ENCODE measurements around the gene SLC43A3. TPM values are rescaled to one million over a fixed set of nuclear protein-coding genes. Genes with fewer than 3 reads are reported as not detected.
"Not testable (repeated sequence)": the region's sequence is repeated elsewhere in the genome, so short reads cannot be mapped to it uniquely, and the experiment has no call there.

SLC43A3 gene
- polyA plus RNA-seq, 3 donors from 2014 or later = 11.4 to 17.1 (median 12.4) TPM

- H3K9me3 Mint-ChIP-seq = no peaks in the 10 kb centered on the region
- H3K4me1 Mint-ChIP-seq = no peaks in the 10 kb centered on the region
- peaks cover 0 to 2% (median 0%) of the 10 kb centered on the region in 3 donors for H3K27me3 Mint-ChIP-seq (ENCODE audit: low read depth in 3 of 3)
- H3K36me3 Mint-ChIP-seq = no peaks in the 10 kb centered on the region
- no peak overlapping the region for H3K4me3 Mint-ChIP-seq
- H3K27ac Mint-ChIP-seq = no peak overlapping the region
- DNase-seq = no peak
Observed at GRCh38 chr11:57368845-57369232, 58.1 kb downstream of the SLC43A3 start.

- Mint-ChIP-seq H3K4me1 (no peaks in the 10 kb centered on the region), H3K27ac (no peak overlapping the region)
Observed at GRCh38 chr11:57368106-57368844, 58.6 kb downstream of the SLC43A3 start.

DNA sequence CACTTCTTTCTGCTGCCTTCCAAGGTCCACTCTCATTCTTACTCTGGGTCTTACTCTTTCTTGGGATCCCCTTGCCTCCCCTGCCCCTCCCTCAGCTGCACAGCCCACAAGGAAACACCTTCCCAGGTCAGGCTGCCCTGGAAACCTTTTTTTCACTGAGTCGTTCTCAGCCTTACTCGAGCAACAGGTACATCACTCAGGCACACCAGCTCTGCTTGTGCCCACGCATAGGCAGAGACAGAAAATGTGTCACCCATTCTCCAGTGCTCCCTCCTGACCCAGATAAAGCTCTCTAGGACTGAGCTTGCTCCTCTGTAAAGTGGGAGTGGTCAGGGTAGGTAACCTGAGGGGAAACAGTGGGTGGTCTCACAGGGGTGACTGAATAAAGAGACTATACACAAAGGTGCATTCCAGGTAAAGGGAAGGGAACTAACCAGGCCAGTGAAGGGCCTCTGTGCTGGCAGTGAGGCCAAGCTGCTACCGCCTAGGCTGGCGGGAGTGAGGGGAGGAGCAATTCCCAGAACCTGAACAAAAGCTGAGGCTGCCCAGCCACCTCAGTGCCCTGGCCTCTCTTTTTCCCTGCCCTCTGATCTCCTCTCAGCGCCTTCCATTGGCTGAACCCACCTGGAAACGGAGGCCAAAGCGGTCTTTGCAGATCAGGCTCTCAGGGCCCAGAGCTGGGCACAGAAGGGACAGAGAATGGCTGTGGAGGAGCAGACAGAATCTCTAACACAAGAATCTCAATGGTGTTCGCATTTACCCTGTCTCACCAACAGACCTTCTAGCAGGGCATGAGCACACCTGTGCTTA is 61.9 kb downstream of the SLC43A3 start:
- H3K4me3 Mint-ChIP-seq = no peak overlapping the region
- no peaks in the 10 kb centered on the region for H3K4me1 Mint-ChIP-seq
- H3K9me3 Mint-ChIP-seq = no peaks in the 10 kb centered on the region
- H3K27me3 Mint-ChIP-seq (ENCODE audit: low read depth in 3 of 3) = peaks cover 0 to 3% (median 2%) of the 10 kb centered on the region in 3 donors
- no peak overlapping the region for H3K27ac Mint-ChIP-seq
- no peak for DNase-seq
- no peaks in the 10 kb centered on the region for H3K36me3 Mint-ChIP-seq

More at GRCh38 chr11:57368106-57368844, 58.6 kb downstream of the SLC43A3 start:
- Mint-ChIP-seq H3K36me3 (no peaks in the 10 kb centered on the region), H3K27me3 (ENCODE audit: low read depth in 3 of 3) (peaks cover 0 to 2% (median 0%) of the 10 kb centered on the region in 3 donors), H3K4me3 (no peak overlapping the region), H3K9me3 (no peaks in the 10 kb centered on the region)
- DNase-seq = no peak

DNA sequence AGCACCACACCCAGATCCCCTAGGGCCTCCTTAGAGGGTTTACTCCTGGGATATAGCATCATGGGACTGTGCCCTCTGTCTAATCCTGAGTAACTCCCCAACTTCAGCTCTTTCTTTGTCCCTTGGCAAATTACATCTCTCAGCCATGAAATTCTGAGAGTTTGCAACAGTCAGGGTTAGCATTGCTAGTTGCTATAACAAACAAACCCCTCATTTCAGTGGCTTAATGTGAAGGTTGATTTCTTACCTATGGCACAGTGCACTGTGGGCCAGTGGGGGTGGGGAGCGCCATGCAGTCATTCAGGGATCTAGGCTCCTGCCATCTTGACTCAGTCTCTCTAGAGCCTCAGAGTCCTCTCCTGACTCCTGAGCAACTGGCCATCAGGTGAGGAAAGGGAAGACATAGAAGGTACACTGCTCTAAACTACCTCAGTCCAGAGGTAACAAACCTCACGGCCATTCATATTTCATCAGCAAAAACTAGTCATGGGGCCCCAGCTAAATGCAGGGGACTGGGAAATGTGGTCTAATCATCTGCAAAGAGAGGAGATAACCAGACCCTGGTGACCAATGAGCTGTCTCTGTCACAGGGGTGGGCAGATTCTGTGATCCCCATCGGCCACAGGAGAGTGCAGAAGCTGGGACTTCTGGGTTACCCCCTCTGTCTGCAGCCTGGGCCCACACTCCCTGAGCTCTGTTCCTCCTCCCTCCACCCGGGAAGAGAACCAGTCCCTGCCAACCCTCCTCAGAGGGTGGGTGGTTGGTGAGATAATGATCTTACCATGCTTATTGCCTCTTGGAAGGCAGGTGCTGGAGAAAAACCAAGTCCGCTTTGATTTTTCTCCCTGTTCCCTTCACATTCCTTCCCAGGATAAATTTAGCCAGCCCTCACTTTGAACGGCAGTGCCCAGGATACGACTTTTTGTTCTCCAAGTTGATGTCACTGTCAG is 63.5 kb downstream of the SLC43A3 start:
- no peak overlapping the region for H3K27ac Mint-ChIP-seq
- DNase-seq = no peak
- H3K9me3 Mint-ChIP-seq = no peaks in the 10 kb centered on the region
- no peaks in the 10 kb centered on the region for H3K36me3 Mint-ChIP-seq
- peaks cover 0 to 4% (median 1%) of the 10 kb centered on the region in 3 donors for H3K27me3 Mint-ChIP-seq (ENCODE audit: low read depth in 3 of 3)
- no peaks in the 10 kb centered on the region for H3K4me1 Mint-ChIP-seq
- no peak overlapping the region for H3K4me3 Mint-ChIP-seq

- DNase-seq = no peak
- peaks cover 0 to 4% (median 1%) of the 10 kb centered on the region in 3 donors for H3K27me3 Mint-ChIP-seq (ENCODE audit: low read depth in 3 of 3)
- no peak overlapping the region for H3K4me3 Mint-ChIP-seq
- H3K27ac Mint-ChIP-seq = no peak overlapping the region
- H3K36me3 Mint-ChIP-seq = no peaks in the 10 kb centered on the region
- no peaks in the 10 kb centered on the region for H3K4me1 Mint-ChIP-seq
- no peaks in the 10 kb centered on the region for H3K9me3 Mint-ChIP-seq
Observed at GRCh38 chr11:57361926-57362325, 65.0 kb downstream of the SLC43A3 start.

GRCh38 chr11:57361420-57361819 is 65.5 kb downstream of the SLC43A3 start:
- H3K4me1 Mint-ChIP-seq; H3K4me3 Mint-ChIP-seq; H3K27me3 Mint-ChIP-seq (ENCODE audit: low read depth in 3 of 3); H3K27ac Mint-ChIP-seq; H3K9me3 Mint-ChIP-seq; H3K36me3 Mint-ChIP-seq; DNase-seq: not testable (repeated sequence)

DNA sequence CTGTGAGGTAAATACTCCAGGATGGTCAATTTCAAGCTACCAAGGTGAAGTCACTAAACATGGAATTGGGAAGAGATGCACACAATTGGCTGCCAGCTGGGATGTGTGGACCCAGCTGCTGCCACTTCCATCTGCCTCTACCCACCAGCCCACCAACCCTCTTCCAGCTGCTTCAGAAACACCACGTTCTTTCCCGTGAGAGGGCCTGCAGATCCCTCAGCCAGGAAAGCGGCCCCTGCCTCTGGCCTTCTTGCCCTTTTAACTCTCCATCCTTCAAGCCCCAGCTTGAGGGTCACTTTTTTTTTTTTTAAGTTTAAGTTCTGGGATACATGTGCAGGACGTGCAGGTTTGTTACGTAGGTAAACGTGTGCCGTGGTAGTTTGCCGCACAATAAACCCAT is 65.9 kb downstream of the SLC43A3 start:
- H3K9me3 Mint-ChIP-seq = no peaks in the 10 kb centered on the region
- H3K27me3 Mint-ChIP-seq (ENCODE audit: low read depth in 3 of 3) = peaks cover 1 to 4% (median 4%) of the 10 kb centered on the region in 3 donors
- no peaks in the 10 kb centered on the region for H3K36me3 Mint-ChIP-seq
- no peak for DNase-seq
- H3K4me1 Mint-ChIP-seq = no peaks in the 10 kb centered on the region
- no peak overlapping the region for H3K27ac Mint-ChIP-seq
- no peak overlapping the region for H3K4me3 Mint-ChIP-seq

GRCh38 chr11:57359896-57360690 is 66.8 kb downstream of the SLC43A3 start:
- no peak for DNase-seq
- Mint-ChIP-seq H3K36me3 (no peaks in the 10 kb centered on the region), H3K27me3 (ENCODE audit: low read depth in 3 of 3) (peaks cover 1 to 4% (median 4%) of the 10 kb centered on the region in 3 donors), H3K9me3 (no peaks in the 10 kb centered on the region), H3K4me1 (no peaks in the 10 kb centered on the region), H3K4me3 (no peak overlapping the region), H3K27ac (no peak overlapping the region)

DNA sequence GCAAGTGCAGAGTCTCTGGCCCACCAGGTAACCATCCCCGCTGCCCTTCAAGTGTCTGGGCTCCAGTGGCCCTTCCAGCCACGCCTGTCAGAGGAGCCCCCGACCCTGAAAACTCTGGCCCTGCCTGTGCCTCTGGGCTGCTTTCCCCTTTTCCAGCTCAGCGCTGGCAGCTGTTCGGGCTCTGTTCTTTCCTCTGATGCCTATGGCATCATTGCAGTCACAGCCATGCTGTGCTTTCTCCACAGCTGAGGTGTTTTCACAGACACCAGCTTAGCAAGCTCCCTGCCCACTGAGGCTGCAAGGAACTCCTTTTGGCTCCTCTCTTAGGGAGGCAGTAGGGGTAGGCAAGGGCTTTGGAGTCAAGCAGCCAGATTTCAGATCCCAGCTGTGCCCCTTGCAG is 67.5 kb downstream of the SLC43A3 start:
- DNase-seq = no peak
- H3K36me3 Mint-ChIP-seq = peaks cover 0 to 3% (median 0%) of the 10 kb centered on the region in 3 donors
- H3K4me1 Mint-ChIP-seq = peaks cover 3 to 6% of the 10 kb centered on the region in 2 donors
- no peaks in the 10 kb centered on the region for H3K9me3 Mint-ChIP-seq
- H3K4me3 Mint-ChIP-seq = no peak overlapping the region
- no peak overlapping the region for H3K27ac Mint-ChIP-seq
- H3K27me3 Mint-ChIP-seq (ENCODE audit: low read depth in 3 of 3) = peaks cover 3 to 6% (median 5%) of the 10 kb centered on the region in 3 donors

DNA sequence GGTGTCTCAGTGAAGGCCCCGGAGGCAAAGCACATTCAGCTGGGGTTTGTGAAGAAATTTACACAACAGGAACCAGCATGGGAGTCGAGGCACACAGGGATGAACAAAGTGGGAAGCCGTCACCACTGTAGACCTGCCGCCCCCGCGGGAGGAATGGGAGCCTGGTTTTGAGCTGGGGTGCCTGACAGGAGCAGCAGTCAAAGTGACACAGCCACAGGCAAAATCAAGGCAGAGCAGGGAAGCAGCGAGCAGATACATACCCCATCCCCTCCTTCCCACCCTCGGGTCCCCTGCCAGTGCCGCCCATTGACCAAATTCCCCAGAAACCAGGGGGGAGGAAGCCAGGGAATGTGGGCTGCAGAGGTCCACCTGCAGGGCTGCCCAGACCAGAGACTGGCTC is 67.9 kb downstream of the SLC43A3 start:
- peaks cover 3 to 9% of the 10 kb centered on the region in 2 donors for H3K4me1 Mint-ChIP-seq
- peaks cover 0 to 5% (median 0%) of the 10 kb centered on the region in 3 donors for H3K36me3 Mint-ChIP-seq
- no peak overlapping the region for H3K4me3 Mint-ChIP-seq
- no peak overlapping the region for H3K27ac Mint-ChIP-seq
- peaks cover 3 to 6% (median 5%) of the 10 kb centered on the region in 3 donors for H3K27me3 Mint-ChIP-seq (ENCODE audit: low read depth in 3 of 3)
- DNase-seq = no peak
- H3K9me3 Mint-ChIP-seq = no peaks in the 10 kb centered on the region

DNA sequence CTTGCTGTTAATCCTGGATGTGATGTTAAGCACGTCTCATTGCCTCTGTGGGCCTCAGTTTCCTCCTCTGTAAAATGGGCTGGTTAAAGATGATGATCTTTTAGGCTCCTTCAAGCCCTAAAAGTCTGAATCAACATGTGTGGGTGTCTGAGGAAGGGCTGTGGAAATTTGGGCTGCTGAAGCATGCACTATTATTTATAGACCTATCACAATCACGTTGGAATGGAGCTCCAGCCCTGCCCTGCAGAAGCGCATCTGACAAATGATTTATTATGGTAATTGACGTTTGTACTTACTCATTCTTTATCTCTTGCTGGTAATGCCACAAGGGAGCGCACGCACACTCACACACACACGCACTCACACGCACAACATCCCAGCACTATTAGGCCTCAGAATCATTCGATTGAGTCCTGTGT is 68.4 kb downstream of the SLC43A3 start:
- H3K27me3 Mint-ChIP-seq (ENCODE audit: low read depth in 3 of 3) = peaks cover 3 to 6% (median 5%) of the 10 kb centered on the region in 3 donors
- no peak overlapping the region for H3K27ac Mint-ChIP-seq
- H3K4me3 Mint-ChIP-seq = no peak overlapping the region
- no peak for DNase-seq
- H3K9me3 Mint-ChIP-seq = no peaks in the 10 kb centered on the region
- H3K36me3 Mint-ChIP-seq = peaks cover 0 to 5% (median 0%) of the 10 kb centered on the region in 3 donors
- peaks cover 3 to 9% of the 10 kb centered on the region in 2 donors for H3K4me1 Mint-ChIP-seq

GRCh38 chr11:57357856-57358255 is 69.1 kb downstream of the SLC43A3 start:
- H3K36me3 Mint-ChIP-seq = peaks cover 0 to 5% (median 0%) of the 10 kb centered on the region in 3 donors
- H3K27me3 Mint-ChIP-seq (ENCODE audit: low read depth in 3 of 3) = peaks cover 1 to 6% (median 5%) of the 10 kb centered on the region in 3 donors
- no peak for DNase-seq
- peaks cover 3 to 9% of the 10 kb centered on the region in 2 donors for H3K4me1 Mint-ChIP-seq
- H3K27ac Mint-ChIP-seq = no peak overlapping the region
- no peak overlapping the region for H3K4me3 Mint-ChIP-seq
- H3K9me3 Mint-ChIP-seq = no peaks in the 10 kb centered on the region

GRCh38 chr11:57357310-57357709 is 69.6 kb downstream of the SLC43A3 start:
- peaks cover 3 to 9% of the 10 kb centered on the region in 2 donors for H3K4me1 Mint-ChIP-seq
- H3K4me3 Mint-ChIP-seq = no peak overlapping the region
- H3K36me3 Mint-ChIP-seq = peaks cover 0 to 5% (median 0%) of the 10 kb centered on the region in 3 donors
- no peak overlapping the region for H3K27ac Mint-ChIP-seq
- no peaks in the 10 kb centered on the region for H3K9me3 Mint-ChIP-seq
- H3K27me3 Mint-ChIP-seq (ENCODE audit: low read depth in 3 of 3) = peaks cover 1 to 8% (median 5%) of the 10 kb centered on the region in 3 donors
- DNase-seq = no peak

Measured in immature natural killer cell (primary cell).